T-helper 1 cell (primary cell): ENCODE data around the gene AGBL5.

ENCODE experiments used
- DNase-seq, 5 donors: peaks; one replicate each; pipeline ENCODE4 v3.0.0-alpha.2; 2012 to 2020

Gene AGBL5

GRCh38 chr2:27024188-27024587, 27.3 kb upstream of the AGBL5 start:
- no peak for DNase-seq

- no peak for DNase-seq
These were observed 26.7 kb upstream of the AGBL5 start for GRCh38 chr2:27024812-27025211.

DNA sequence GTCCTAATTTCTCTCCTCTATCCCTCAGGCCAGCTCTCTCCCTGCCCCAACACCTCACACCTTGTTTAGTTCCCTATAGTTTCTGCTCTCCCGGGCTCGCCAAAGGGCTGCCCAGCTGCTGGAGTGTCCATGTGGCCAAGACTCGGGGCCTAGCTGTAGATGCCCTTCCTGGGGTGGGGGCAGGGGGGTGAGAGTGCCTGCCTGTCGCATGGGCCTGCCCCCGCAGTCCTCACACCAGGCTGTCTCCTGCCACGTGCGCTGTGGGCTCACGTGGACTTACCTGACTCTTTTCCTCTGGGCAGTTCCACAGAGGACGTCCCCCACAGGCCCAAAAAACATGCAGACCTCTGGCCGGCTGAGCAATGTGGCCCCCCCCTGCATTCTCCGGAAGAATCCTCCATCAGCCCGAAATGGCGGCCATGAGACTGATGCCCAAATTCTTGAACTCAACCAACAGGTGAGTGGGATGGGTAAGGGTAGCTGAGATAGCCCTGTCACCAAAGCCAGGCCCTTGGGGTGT, 26.1 kb upstream of the AGBL5 start:
- no peak for DNase-seq

- DNase-seq: no peak
These were observed 25.3 kb upstream of the AGBL5 start for GRCh38 chr2:27025861-27026851.

DNA sequence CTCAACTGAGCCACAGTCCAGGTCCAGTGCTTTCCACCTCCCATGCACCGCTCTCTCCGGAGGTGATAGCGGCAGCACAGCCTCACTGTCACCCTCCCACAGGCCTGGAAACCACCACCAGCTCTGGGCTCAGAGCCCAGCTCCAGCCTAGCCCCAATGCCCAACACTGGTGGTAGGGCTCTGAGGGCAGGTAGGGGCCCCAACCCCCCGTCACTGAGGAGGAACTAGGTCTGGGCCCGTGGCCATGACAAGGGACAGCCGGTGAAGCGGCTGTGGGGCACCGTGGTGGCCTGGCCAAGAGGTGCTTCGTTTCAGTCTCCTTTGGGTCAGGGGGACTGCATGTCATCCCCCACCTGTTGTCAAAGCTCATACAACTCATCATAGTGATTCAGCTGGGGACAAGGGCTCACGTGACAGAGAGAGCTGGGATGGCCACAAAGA, 24.2 kb upstream of the AGBL5 start:
- no peak for DNase-seq

GRCh38 chr2:27029051-27029450, 22.4 kb upstream of the AGBL5 start:
- no peak for DNase-seq

GRCh38 chr2:27032495-27033252, 18.8 kb upstream of the AGBL5 start, which contains the start of gene TMEM214:
TMEM214 (plus strand) TSS chr2:27032965; CDS start chr2:27033016, 51 bp downstream.
- peak; percentile 54 to 85 (median 64) for DNase-seq

DNA sequence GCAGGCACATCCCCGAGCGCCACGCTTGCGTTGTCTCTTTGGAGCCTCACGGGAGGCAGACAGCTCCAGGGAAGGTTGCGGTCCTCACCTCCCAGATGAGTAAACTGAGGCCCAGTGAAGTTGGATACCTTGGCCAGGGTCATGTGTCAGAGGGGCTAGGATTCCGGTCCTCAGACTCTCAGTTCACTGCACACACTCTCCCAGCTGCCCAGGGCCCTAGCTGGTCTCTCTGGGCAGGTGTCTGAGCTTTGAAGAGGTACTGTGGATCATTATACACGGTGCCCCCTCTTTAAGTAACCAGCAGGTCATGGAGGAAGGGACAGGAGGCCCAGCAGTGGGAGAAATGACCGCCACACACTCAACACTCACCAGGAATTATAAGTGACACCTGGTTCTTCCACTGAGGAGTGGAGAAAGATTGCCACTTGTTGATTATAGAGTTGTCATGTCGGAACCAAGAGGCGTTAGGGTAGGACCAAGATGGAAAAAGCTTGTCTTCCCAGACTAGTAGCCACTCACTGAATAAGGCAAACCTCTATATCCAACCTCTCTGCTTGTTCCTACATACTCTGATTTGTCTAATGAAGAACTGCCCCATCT, 18.1 kb upstream of the AGBL5 start:
- DNase-seq: peak in 1 of 5 donors; percentile 4

GRCh38 chr2:27038012-27038411, 13.5 kb upstream of the AGBL5 start:
- DNase-seq: no peak

- no peak for DNase-seq
These were observed 12.7 kb upstream of the AGBL5 start for GRCh38 chr2:27038631-27039339.

- no peak for DNase-seq
These were observed 12.0 kb upstream of the AGBL5 start for GRCh38 chr2:27039426-27039825.

DNA sequence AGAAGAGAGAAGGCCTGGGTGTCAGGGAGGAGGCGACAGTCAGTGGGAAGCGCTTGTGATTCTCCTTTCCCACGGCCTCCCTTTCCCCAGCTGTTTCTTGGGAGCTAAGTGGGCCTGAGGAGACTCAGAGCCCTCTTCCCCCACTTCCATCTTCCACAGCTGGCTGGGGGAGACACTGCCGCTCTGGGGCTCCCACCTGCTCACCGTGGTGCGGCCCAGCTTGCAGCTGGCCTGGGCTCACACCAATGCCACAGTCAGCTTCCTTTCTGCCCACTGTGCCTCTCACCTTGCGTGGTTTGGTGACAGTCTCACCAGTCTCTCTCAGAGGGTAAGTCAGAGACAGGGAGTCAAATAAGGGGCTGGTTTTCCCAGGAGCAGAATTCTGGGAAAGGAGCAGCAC, 11.6 kb upstream of the AGBL5 start:
- DNase-seq: no peak

GRCh38 chr2:27040282-27040681, 11.2 kb upstream of the AGBL5 start:
- DNase-seq: no peak

GRCh38 chr2:27041752-27042151, 9.7 kb upstream of the AGBL5 start:
- DNase-seq: no peak

DNA sequence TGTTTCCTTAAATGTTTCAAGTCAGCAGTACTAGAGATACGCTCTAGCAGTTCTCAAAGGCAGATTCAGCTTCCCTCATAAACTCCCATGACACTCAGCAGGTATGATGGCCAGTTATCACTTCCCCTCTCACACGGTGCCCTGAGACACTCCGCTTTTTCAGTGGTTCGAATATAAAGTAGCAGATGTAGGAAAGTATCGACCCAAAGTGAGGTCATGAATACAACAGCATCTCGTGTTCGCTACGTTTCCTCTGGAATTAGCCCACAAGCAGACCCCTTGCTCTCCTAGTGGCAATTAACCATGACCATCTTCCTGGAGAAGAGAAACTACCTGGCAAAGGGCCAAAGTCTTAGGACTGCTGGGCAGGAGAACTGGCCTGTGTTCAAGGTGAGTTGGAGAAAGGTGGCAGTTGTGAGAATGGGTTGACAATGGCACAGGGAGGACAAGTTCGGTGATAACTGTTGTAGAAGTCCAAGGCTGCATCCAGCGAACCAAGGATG, 9.3 kb upstream of the AGBL5 start:
- no peak for DNase-seq

DNA sequence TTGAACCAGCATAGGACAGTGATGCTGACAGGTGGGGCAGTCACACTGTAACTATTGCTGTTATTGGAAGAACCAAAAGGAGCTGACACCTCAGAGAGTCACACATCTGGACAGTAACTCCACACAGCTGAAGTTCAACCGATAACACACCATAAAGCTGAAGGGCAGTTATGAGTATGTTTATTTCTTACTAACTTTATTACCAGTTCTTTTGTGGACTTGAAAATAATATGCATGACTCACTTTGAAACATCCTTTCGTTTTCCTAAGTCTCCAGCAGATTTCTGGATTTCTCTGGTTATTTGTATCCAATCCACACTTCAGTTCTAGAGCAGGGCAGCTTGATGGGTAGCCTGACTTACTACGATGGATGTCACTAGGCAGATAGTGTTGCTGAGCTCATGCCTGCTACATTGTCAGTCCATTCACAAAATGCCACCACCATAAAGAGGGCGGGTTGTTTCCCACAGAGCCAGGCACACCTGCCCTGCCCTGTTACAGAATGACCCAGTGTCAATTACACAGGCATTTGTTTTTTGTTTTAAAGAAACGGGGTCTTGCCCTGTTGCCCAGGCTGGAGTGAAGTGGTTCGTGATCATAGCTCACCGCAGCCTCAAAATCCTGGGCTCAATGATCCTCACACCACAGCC, 8.4 kb upstream of the AGBL5 start:
- no peak for DNase-seq

DNA sequence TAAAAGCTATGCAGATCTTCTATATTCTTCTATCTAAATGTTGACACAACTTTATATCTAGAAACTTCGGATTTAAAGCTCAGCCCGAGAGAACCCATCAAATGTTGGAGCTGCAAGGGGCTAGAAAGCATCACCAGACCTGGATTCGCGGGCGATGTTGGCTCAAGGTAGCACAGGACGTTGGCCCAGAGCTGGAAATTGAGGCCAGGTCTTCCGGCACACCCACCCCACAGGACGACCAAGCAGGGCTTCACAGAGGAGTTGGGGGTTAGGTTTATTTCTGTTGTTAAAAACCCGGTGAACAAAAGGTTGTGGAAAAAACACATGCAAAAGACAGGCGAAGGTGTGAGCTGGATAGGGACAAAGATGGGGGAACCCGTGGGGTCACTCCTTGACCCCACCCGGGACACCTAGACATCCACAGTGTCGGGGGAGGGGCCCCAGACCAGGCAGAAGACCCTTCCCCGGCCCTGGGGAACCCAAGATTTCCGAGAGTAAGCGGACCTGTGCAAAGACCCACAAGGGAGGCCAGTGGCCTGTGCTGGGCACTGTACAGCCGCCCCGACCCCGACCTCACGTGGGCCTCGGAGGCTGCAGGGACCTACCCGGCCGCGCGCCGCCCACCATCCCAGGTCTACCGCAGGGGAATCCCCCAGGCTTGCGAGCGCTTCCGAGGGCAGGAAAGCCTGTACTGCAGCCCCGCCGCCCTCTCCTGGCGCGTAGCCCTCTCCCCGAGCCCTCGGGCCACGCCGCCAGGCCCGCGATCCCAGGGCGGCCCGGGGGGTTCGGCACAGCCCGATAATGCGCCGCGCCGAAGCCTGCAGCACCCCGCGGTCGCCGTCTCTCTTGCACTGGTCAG, 1.8 kb upstream of the AGBL5 start:
- peak; percentile 40 to 64 (median 50) for DNase-seq

DNA sequence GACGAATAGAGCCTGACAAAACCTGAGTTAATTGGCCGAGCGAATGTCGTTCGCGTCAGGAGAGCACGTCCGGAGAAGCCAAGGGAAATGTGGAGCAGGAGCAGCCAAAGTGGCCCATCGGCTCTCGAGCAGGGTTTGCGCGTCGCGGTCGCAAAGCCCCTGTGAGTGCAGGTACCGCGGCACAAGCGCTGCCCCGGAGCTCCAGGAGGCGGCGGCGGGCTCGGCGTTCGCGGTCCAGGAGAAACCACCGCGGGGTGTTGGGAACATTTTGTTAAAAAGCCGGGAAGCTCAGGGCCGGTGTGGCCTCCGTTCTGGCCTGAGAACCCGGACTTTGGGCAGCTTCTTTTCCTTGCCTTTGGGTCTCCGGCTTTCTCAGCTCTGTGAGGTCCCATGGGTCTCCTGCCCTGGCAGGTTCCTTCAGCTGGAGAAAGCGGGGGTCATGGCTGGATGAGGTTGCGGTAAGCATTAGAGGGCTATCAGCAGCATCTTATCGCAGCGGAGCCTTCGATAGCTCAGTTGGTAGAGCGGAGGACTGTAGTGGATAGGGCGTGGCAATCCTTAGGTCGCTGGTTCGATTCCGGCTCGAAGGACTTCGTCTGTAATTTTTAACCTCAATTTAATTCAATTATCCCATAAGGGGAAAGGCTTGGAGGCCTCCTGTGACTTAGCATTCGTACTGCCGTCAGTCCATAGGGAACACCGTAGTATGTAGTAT, 1.0 kb upstream of the AGBL5 start:
- DNase-seq: peak; percentile 67 to 92 (median 84)

DNA sequence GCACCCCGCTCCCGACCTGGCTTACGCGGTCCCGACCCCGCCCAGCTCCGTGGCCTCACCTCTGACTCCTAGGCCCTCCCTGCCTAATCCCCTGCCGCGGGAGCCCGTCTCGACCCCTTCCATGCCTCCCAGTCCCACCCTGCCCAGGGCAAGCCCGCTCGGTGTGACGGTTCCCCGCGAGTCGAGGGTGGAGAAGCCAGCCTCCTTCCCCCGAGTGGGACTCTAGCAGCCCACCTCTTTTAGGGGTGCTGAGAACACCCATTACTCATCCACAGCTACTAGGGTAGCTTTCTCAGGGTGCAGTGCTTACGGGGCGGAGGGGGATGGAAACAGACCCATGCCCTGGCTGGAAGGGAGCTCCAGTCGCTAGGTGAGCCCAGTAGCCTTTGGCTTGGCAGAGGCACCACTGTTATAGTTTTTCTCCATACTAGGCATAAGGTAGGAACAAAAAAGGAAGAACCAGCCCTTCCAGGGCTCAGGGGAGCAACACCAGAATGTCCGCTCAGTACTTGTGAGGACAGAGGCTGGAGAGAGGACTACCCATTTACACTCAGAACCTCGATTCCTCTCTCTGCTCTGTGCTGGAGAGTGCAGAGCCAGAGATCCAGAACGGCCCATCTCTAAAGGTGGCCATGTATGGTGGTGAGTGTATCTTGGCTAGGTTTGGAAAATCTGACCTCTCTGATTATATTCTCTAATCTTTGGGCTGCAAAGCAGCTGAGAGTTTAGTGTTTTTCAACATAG, 606 bp downstream of the AGBL5 start:
- DNase-seq: no peak
